H9 (cell line): ENCODE measurements around the gene PYGB. TPM values are rescaled to one million over a fixed set of nuclear protein-coding genes. Genes with fewer than 3 reads are reported as not detected.

ENCODE experiments used
- DNase-seq: peaks from one replicate; pipeline ENCODE4 v3.0.0-alpha.2; 2017
- H2AFZ ChIP-seq: one replicate; pipeline ENCODE4 v1.6.1; 2013; ENCODE audit warnings: mild to moderate bottlenecking, low read length, control low read depth, moderate library complexity
- H2AK5ac ChIP-seq: 2 replicates; pipeline ENCODE4 v1.6.1; 2013; ENCODE audit warnings: low read length, control low read depth, mixed read lengths; ENCODE audit not compliant: insufficient read length
- H2BK120ac ChIP-seq: one replicate; pipeline ENCODE4 v1.6.1; 2013; ENCODE audit warnings: low read depth, mild to moderate bottlenecking, low read length, control low read depth, inconsistent platforms; ENCODE audit not compliant: poor library complexity, severe bottlenecking
- H2BK12ac ChIP-seq: 2 replicates; pipeline ENCODE4 v1.6.1; 2013; ENCODE audit warnings: low read length, control low read depth, mixed read lengths, low read depth; ENCODE audit not compliant: insufficient read length
- H2BK15ac ChIP-seq: 2 replicates; pipeline ENCODE4 v1.6.1; 2013; ENCODE audit warnings: low read depth, low read length, control low read depth
- H2BK20ac ChIP-seq: one replicate; pipeline ENCODE4 v1.6.1; 2013; ENCODE audit warnings: low read depth, mild to moderate bottlenecking, low read length, control low read depth, inconsistent platforms; ENCODE audit not compliant: poor library complexity, severe bottlenecking
- H2BK5ac ChIP-seq: 2 replicates; pipeline ENCODE4 v1.6.1; 2013; ENCODE audit warnings: low read length, control low read depth, mixed read lengths; ENCODE audit not compliant: insufficient read length
- H3K14ac ChIP-seq: 2 replicates; pipeline ENCODE4 v1.6.1; 2013; ENCODE audit warnings: low read length, control low read depth; ENCODE audit not compliant: insufficient read depth
- H3K18ac ChIP-seq: 2 replicates; pipeline ENCODE4 v1.6.1; 2013; ENCODE audit warnings: low read depth, mild to moderate bottlenecking, mixed read lengths, low read length, control low read depth; ENCODE audit not compliant: insufficient read length
- H3K23ac ChIP-seq: 2 replicates; pipeline ENCODE4 v1.6.1; 2013; ENCODE audit warnings: low read length, control low read depth, mixed read lengths, low read depth; ENCODE audit not compliant: insufficient read length
- H3K23me2 ChIP-seq: 2 replicates; pipeline ENCODE4 v1.6.1; 2013; ENCODE audit warnings: low read depth, mild to moderate bottlenecking, mixed read lengths, low read length, control low read depth; ENCODE audit not compliant: insufficient read length, poor library complexity, severe bottlenecking
- H3K27ac ChIP-seq: 2 replicates; pipeline ENCODE4 v1.5.1; 2013; ENCODE audit warnings: low read length, control low read depth, mixed read lengths, low read depth; ENCODE audit not compliant: insufficient read length
- H3K27me3 ChIP-seq: 2 replicates; pipeline ENCODE4 v1.6.1; 2013; ENCODE audit warnings: low read length, control low read depth, inconsistent platforms; ENCODE audit not compliant: insufficient read depth
- H3K4ac ChIP-seq: 2 replicates; pipeline ENCODE4 v1.6.1; 2013; ENCODE audit warnings: low read depth, mild to moderate bottlenecking, control low read depth, inconsistent platforms, low read length, moderate library complexity
- H3K4me1 ChIP-seq: 2 replicates; pipeline ENCODE4 v1.6.1; 2013; ENCODE audit warnings: low read length, control low read depth, inconsistent platforms; ENCODE audit not compliant: insufficient read depth
- H3K4me2 ChIP-seq: 2 replicates; pipeline ENCODE4 v1.6.1; 2013; ENCODE audit warnings: low read length, control low read depth, mixed read lengths; ENCODE audit not compliant: insufficient read length, insufficient read depth
- H3K56ac ChIP-seq: 2 replicates; pipeline ENCODE4 v1.6.1; 2013; ENCODE audit warnings: low read depth, mild to moderate bottlenecking, mixed read lengths, low read length, control low read depth; ENCODE audit not compliant: insufficient read length
- H3K79me1 ChIP-seq: 2 replicates; pipeline ENCODE4 v1.6.1; 2013; ENCODE audit warnings: low read depth, mild to moderate bottlenecking, moderate library complexity, low read length, control low read depth, inconsistent platforms; ENCODE audit not compliant: insufficient read depth, poor library complexity, severe bottlenecking
- H3K79me2 ChIP-seq: 2 replicates; pipeline ENCODE4 v1.6.1; 2013; ENCODE audit warnings: low read length, control low read depth, inconsistent platforms; ENCODE audit not compliant: insufficient read depth
- H3K9ac ChIP-seq: 2 replicates; pipeline ENCODE4 v1.6.1; 2013; ENCODE audit warnings: low read length, control low read depth, mixed read lengths; ENCODE audit not compliant: insufficient read length; ENCODE audit errors: extremely low read depth
- H3K9me3 ChIP-seq: one replicate; pipeline ENCODE4 v1.6.1; 2013; ENCODE audit warnings: low read depth, low read length, inconsistent platforms; ENCODE audit not compliant: control insufficient read depth
- H3T11ph ChIP-seq: one replicate; pipeline ENCODE4 v1.6.1; 2013; ENCODE audit warnings: mild to moderate bottlenecking, low read length, control low read depth, inconsistent platforms
- H4K20me1 ChIP-seq: one replicate; pipeline ENCODE4 v1.6.1; 2013; ENCODE audit not compliant: control insufficient read depth, insufficient read length, insufficient read depth
- H4K5ac ChIP-seq: 2 replicates; pipeline ENCODE4 v1.6.1; 2013; ENCODE audit warnings: low read depth, mild to moderate bottlenecking, mixed read lengths, low read length, control low read depth; ENCODE audit not compliant: insufficient read length
- H4K8ac ChIP-seq: replicated peaks from 2 replicates; pipeline ENCODE4 v1.6.1; 2013; ENCODE audit warnings: low read length, control low read depth, mixed read lengths, low read depth; ENCODE audit not compliant: insufficient read length
- H4K91ac ChIP-seq: 2 replicates; pipeline ENCODE4 v1.6.1; 2013; ENCODE audit warnings: low read depth, mild to moderate bottlenecking, moderate library complexity, mixed read lengths, low read length, control low read depth; ENCODE audit not compliant: insufficient read length
- H3K27ac Mint-ChIP-seq, 3 experiments: 2 replicates in 2 of 3; 3 replicates in 1 of 3; pipeline ENCODE4 v1.8.0; 2020 to 2021; ENCODE audit warnings: mixed read lengths in 3 of 3, mild to moderate bottlenecking in 1 of 3, moderate library complexity in 1 of 3
- H3K27me3 Mint-ChIP-seq: 2 replicates; pipeline ENCODE4 v1.8.0; 2021; ENCODE audit warnings: low read depth, mild to moderate bottlenecking, moderate library complexity, mixed read lengths
- H3K36me3 Mint-ChIP-seq, 3 experiments: 2 replicates in 2 of 3; 3 replicates in 1 of 3; pipeline ENCODE4 v1.8.0; 2020 to 2021; ENCODE audit warnings: low read depth in 3 of 3, mixed read lengths in 3 of 3; ENCODE audit not compliant: insufficient read depth in 1 of 3
- H3K4me1 Mint-ChIP-seq, 2 experiments: 2 replicates each; pipeline ENCODE4 v1.8.0; 2020; ENCODE audit warnings: mixed read lengths in 2 of 2
- H3K4me3 Mint-ChIP-seq, 2 experiments: 2 replicates in 1 of 2; 3 replicates in 1 of 2; pipeline ENCODE4 v1.8.0; 2020 to 2021; ENCODE audit warnings: mild to moderate bottlenecking in 2 of 2, mixed read lengths in 2 of 2, moderate library complexity in 1 of 2
- H3K9me3 Mint-ChIP-seq, 2 experiments: 2 replicates in 1 of 2; 3 replicates in 1 of 2; pipeline ENCODE4 v1.8.0; 2020; ENCODE audit warnings: mild to moderate bottlenecking in 2 of 2, mixed read lengths in 2 of 2, moderate library complexity in 1 of 2
- WGBS: extraction: QIAGEN DNeasy Blood & Tissue Kit; methylation state at CpG from one replicate; pipeline ENCODE4 v1.1.7; 2013; ENCODE audit warnings: missing lambda C conversion rate, low lambda C conversion rate, mixed read lengths; ENCODE audit not compliant: insufficient read length; ENCODE audit errors: extremely low coverage; 5-methylcytosine and 5-hydroxymethylcytosine counted together
- total RNA-seq: library from RNA; stranded (reverse); gene quantifications from 2 replicates; pipeline ENCODE4 v1.2.1, GENCODE V29; 2021
- TF ChIP-seq, protein P1 (sequence below): fragments of 200-600 bp; sonication (generic); conservative IDR thresholded peaks from 3 replicates; pipeline ENCODE4 v1.8.0; 2021; ENCODE audit warnings: antibody characterized with exemption, mild to moderate bottlenecking

Gene PYGB
- total RNA-seq, 1 experiment from 2014 or later, result 46.9 TPM

- H4K5ac ChIP-seq, result no peak overlapping the region
- H2BK5ac ChIP-seq, result no peak overlapping the region
- H3K4ac ChIP-seq, result no peak overlapping the region
- Mint-ChIP-seq H3K36me3 (peaks cover 4 to 6% (median 4%) of the 10 kb centered on the region in 3 experiments; a peak in 5 of 7 replicates), H3K4me1 (peaks cover 43 to 44% of the 10 kb centered on the region in 2 experiments), H3K27ac (no peak overlapping the region), H3K9me3 (peaks cover 2 to 6% of the 10 kb centered on the region in 2 experiments; a peak in 3 of 5 replicates), H3K4me3 (peak overlapping the region; percentile 85 to 90), H3K27me3 (peaks cover 14% of the 10 kb centered on the region)
- no peaks in the 10 kb centered on the region; the same call in 1 of the 2 replicates for H3K27me3 ChIP-seq
- H2AK5ac ChIP-seq, result no peak overlapping the region
- H2BK12ac ChIP-seq, result no peak overlapping the region
- no peaks in the 10 kb centered on the region for H3K79me1 ChIP-seq
- H3K14ac ChIP-seq, result no peak overlapping the region
- peaks cover 5% of the 10 kb centered on the region; the same call in 1 of the 2 replicates for H3K79me2 ChIP-seq
- no peaks in the 10 kb centered on the region for H4K20me1 ChIP-seq
- H4K8ac ChIP-seq, result no peak overlapping the region
- no peak overlapping the region for H2BK120ac ChIP-seq
- no peak overlapping the region for H4K91ac ChIP-seq
- no peak overlapping the region for H3K23ac ChIP-seq
- H2AFZ ChIP-seq, result no peak overlapping the region
- H2BK15ac ChIP-seq, result no peak overlapping the region
- no peak overlapping the region for H3K56ac ChIP-seq
- H3K18ac ChIP-seq, result no peak overlapping the region
- H3T11ph ChIP-seq, result no peak overlapping the region
- H3K4me1 ChIP-seq, result no peaks in the 10 kb centered on the region
- peak overlapping the region; percentile 60 for H3K4me2 ChIP-seq
- no peak overlapping the region for H2BK20ac ChIP-seq
- H3K27ac ChIP-seq, result no peak overlapping the region
- H3K23me2 ChIP-seq, result peaks cover 6% of the 10 kb centered on the region
- no peak overlapping the region for H3K9ac ChIP-seq
- no CpG with 5 or more reads among the region's 37 CpGs for WGBS
- DNase-seq, result no peak
- no peaks in the 10 kb centered on the region for H3K9me3 ChIP-seq
- TF ChIP-seq, protein P1, sequence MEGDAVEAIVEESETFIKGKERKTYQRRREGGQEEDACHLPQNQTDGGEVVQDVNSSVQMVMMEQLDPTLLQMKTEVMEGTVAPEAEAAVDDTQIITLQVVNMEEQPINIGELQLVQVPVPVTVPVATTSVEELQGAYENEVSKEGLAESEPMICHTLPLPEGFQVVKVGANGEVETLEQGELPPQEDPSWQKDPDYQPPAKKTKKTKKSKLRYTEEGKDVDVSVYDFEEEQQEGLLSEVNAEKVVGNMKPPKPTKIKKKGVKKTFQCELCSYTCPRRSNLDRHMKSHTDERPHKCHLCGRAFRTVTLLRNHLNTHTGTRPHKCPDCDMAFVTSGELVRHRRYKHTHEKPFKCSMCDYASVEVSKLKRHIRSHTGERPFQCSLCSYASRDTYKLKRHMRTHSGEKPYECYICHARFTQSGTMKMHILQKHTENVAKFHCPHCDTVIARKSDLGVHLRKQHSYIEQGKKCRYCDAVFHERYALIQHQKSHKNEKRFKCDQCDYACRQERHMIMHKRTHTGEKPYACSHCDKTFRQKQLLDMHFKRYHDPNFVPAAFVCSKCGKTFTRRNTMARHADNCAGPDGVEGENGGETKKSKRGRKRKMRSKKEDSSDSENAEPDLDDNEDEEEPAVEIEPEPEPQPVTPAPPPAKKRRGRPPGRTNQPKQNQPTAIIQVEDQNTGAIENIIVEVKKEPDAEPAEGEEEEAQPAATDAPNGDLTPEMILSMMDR, result no peak
These were observed 348 bp upstream of the PYGB start for GRCh38 chr20:25247518-25247955.
